Sigmoid colon (tissue), 7 donors: ENCODE measurements around the gene KRTAP3-3. TPM values are rescaled to one million over a fixed set of nuclear protein-coding genes. Genes with fewer than 3 reads are reported as not detected.

Experiments used
- DNase-seq: peaks from one replicate; pipeline ENCODE4 v3.0.0-alpha.2; 2019
- H3K27ac ChIP-seq, 4 donors: fragments of 200-600 bp; sonication (generic); one replicate each; pipeline ENCODE4 v1.5.1; 2016 to 2019; ENCODE audit warnings: mild to moderate bottlenecking in 1 of 4
- H3K27me3 ChIP-seq, 3 donors: fragments of 200-600 bp; sonication (generic); one replicate each; pipeline ENCODE4 v1.5.1; 2019; ENCODE audit warnings: mild to moderate bottlenecking in 1 of 3
- H3K36me3 ChIP-seq, 4 donors: fragments of 200-600 bp; sonication (generic); one replicate each; pipeline ENCODE4 v1.5.1; 2016 to 2019
- H3K4me1 ChIP-seq, 4 donors: fragments of 200-600 bp; sonication (generic); one replicate each; pipeline ENCODE4 v1.5.1; 2017 to 2019
- H3K4me3 ChIP-seq, 4 donors: fragments of 200-600 bp; sonication (generic); one replicate each; pipeline ENCODE4 v1.5.1; 2017 to 2019; ENCODE audit warnings: mild to moderate bottlenecking in 2 of 4, moderate library complexity in 1 of 4
- H3K9me3 ChIP-seq, 4 donors: fragments of 200-600 bp in 3 of 4; sonication (generic) in 3 of 4; one replicate each; pipeline versions ENCODE4 v1.5.1 to v1.6.1; 2013 to 2019
- CTCF ChIP-seq, 4 experiments: fragments of 450-650 bp in 3 of 4; fragments of 200-600 bp in 1 of 4; IDR thresholded peaks; one replicate each; pipeline ENCODE4 v1.5.1; 2016 to 2019; ENCODE audit warnings: antibody characterized with exemption in 4 of 4, mild to moderate bottlenecking in 3 of 4, moderate library complexity in 2 of 4
- EP300 ChIP-seq, 4 donors: sonication (generic); formaldehyde crosslinking; IDR thresholded peaks; one replicate each; pipeline ENCODE4 v1.6.1; 2017; ENCODE audit warnings: antibody characterized with exemption in 4 of 4
- POLR2A ChIP-seq, 2 donors: fragments of 450-650 bp; IDR thresholded peaks; one replicate each; pipeline ENCODE4 v1.6.1; 2016; ENCODE audit warnings: antibody characterized with exemption in 2 of 2, mild to moderate bottlenecking in 2 of 2, moderate library complexity in 2 of 2
- POLR2AphosphoS5 ChIP-seq, 4 donors: sonication (generic); formaldehyde crosslinking; IDR thresholded peaks; one replicate each; pipeline ENCODE4 v1.6.1; 2017; ENCODE audit warnings: antibody characterized with exemption in 4 of 4
- WGBS, 2 donors: extraction: QIAGEN DNeasy Blood & Tissue Kit; methylation state at CpG; one replicate each; pipeline ENCODE4 v1.1.7; 2013; 5-methylcytosine and 5-hydroxymethylcytosine counted together
- intact Hi-C: fragments of 100-400 bp; cut with DNase I; formaldehyde crosslinking; loops from one replicate; pipeline ENCODE4 v1.15.1; 2023
- polyA plus RNA-seq, 3 donors: library from polyadenylated mRNA; stranded (reverse); fragments of 200-250 nt; gene quantifications; one replicate each; pipeline ENCODE4 v1.2.3, GENCODE V29; 2013
- total RNA-seq, 4 donors: library from RNA; depleted of rRNA; stranded (reverse); fragments of >200 nt; gene quantifications; one replicate each; pipeline ENCODE4 v1.1.0, GENCODE V29; 2016
- donor health status: healthy with polysubstance abuse.
- donor health status: Bipolar disorder and iron deficiency.
- donor health status: healthy.

Gene KRTAP3-3
- total and polyA plus RNA-seq, 7 donors, result not detected

GRCh38 chr17:40963838-40964237 is 30.1 kb downstream of the KRTAP3-3 start:
- intact Hi-C loops, result no loop called here
- H3K4me1 ChIP-seq, result no peaks in the 10 kb centered on the region
- H3K4me3 ChIP-seq, result no peak overlapping the region
- no peak overlapping the region for H3K27ac ChIP-seq
- peaks cover 0 to 7% (median 0%) of the 10 kb centered on the region in 3 donors for H3K27me3 ChIP-seq
- DNase-seq, result no peak
- WGBS, 2 donors, result 37 to 56% methylated on average over 1 of the region's 1 CpG
- no peaks in the 10 kb centered on the region for H3K36me3 ChIP-seq
- no peaks in the 10 kb centered on the region for H3K9me3 ChIP-seq
- no peak for TF ChIP-seq POLR2A (IDR thresholded peaks at IDR 0.05)
- peak in 1 of 4 experiments; percentile 35 for TF ChIP-seq CTCF (IDR thresholded peaks at IDR 0.05)

GRCh38 chr17:40962059-40962561 is 31.9 kb downstream of the KRTAP3-3 start:
- WGBS, 2 donors, result 77 to 86% methylated on average over 4 of the region's 4 CpGs
- H3K4me3 ChIP-seq, result no peak overlapping the region
- intact Hi-C loops, result no loop called here

GRCh38 chr17:40961591-40961990 is 32.4 kb downstream of the KRTAP3-3 start:
- Histone ChIP-seq H3K36me3 (no peaks in the 10 kb centered on the region), H3K4me1 (no peaks in the 10 kb centered on the region), H3K27ac (no peak overlapping the region), H3K9me3 (no peaks in the 10 kb centered on the region), H3K27me3 (peaks cover 0 to 7% (median 0%) of the 10 kb centered on the region in 3 donors), H3K4me3 (no peak overlapping the region)
- WGBS, 2 donors, result 36 to 77% methylated on average over 1 of the region's 1 CpG
- intact Hi-C loops, result no loop called here
- no peak for TF ChIP-seq CTCF (IDR thresholded peaks at IDR 0.05)
- TF ChIP-seq POLR2A (IDR thresholded peaks at IDR 0.05), result no peak
- TF ChIP-seq EP300 (IDR thresholded peaks at IDR 0.05), result no peak
- no peak for TF ChIP-seq POLR2AphosphoS5 (IDR thresholded peaks at IDR 0.05)
- DNase-seq, result no peak

More at GRCh38 chr17:40962059-40962561, 31.9 kb downstream of the KRTAP3-3 start:
- H3K27ac ChIP-seq, result no peak overlapping the region
- TF ChIP-seq POLR2A (IDR thresholded peaks at IDR 0.05) (no peak), EP300 (IDR thresholded peaks at IDR 0.05) (no peak), CTCF (IDR thresholded peaks at IDR 0.05) (no peak), POLR2AphosphoS5 (IDR thresholded peaks at IDR 0.05) (no peak)
- DNase-seq, result no peak
- H3K9me3 ChIP-seq, result no peaks in the 10 kb centered on the region
- no peaks in the 10 kb centered on the region for H3K4me1 ChIP-seq
- peaks cover 0 to 7% (median 0%) of the 10 kb centered on the region in 3 donors for H3K27me3 ChIP-seq
- no peaks in the 10 kb centered on the region for H3K36me3 ChIP-seq

- H3K4me1 ChIP-seq, result no peaks in the 10 kb centered on the region
- DNase-seq, result no peak
- no peak overlapping the region for H3K4me3 ChIP-seq
- no peaks in the 10 kb centered on the region for H3K9me3 ChIP-seq
- TF ChIP-seq EP300 (IDR thresholded peaks at IDR 0.05) (no peak), CTCF (IDR thresholded peaks at IDR 0.05) (no peak), POLR2AphosphoS5 (IDR thresholded peaks at IDR 0.05) (no peak), POLR2A (IDR thresholded peaks at IDR 0.05) (no peak)
- H3K36me3 ChIP-seq, result no peaks in the 10 kb centered on the region
- no peak overlapping the region for H3K27ac ChIP-seq
- intact Hi-C loops, result no loop called here
- WGBS, 2 donors, result 80 to 87% methylated on average over 10 of the region's 10 CpGs
- peaks cover 0 to 7% (median 0%) of the 10 kb centered on the region in 3 donors for H3K27me3 ChIP-seq
Measured at GRCh38 chr17:40960144-40960543, 33.8 kb downstream of the KRTAP3-3 start.
